LNCAP (cell line): ENCODE results near the gene UROC1.

ENCODE experiments used
- CTCF ChIP-seq: fragments of 450-650 bp; IDR thresholded peaks from 2 replicates; pipeline ENCODE4 v1.5.1; 2017; ENCODE audit warnings: mild to moderate bottlenecking

The UROC1 gene

GRCh38 chr3:126519506-126520455 lies 2.2 kb upstream of the UROC1 start:
- no peak for TF ChIP-seq CTCF

- TF ChIP-seq CTCF: no peak
Measured at GRCh38 chr3:126518779-126519177, 1.2 kb upstream of the UROC1 start.

- TF ChIP-seq CTCF: no peak
Measured at GRCh38 chr3:126517986-126518778, 609 bp upstream of the UROC1 start.

- TF ChIP-seq CTCF: no peak
Measured at GRCh38 chr3:126516936-126517290, 660 bp downstream of the UROC1 start.

- no peak for TF ChIP-seq CTCF
Measured at GRCh38 chr3:126516152-126516935, 1.2 kb downstream of the UROC1 start.

GRCh38 chr3:126515066-126515706 lies 2.4 kb downstream of the UROC1 start:
- no peak for TF ChIP-seq CTCF

- TF ChIP-seq CTCF: no peak
Measured at GRCh38 chr3:126514161-126514560, 3.4 kb downstream of the UROC1 start.
